Measurements from ENCODE around the gene PLXNB2.
"Not testable (repeated sequence)": the region's sequence is repeated elsewhere in the genome, so short reads cannot be mapped to it uniquely, and the experiment has no call there.

The PLXNB2 gene

GRCh38 chr22:50325444-50326224 is 18.2 kb upstream of the PLXNB2 start:
- FAIRE-seq: no peak

- no peak for FAIRE-seq
Measured at GRCh38 chr22:50323900-50324299, 16.5 kb upstream of the PLXNB2 start.

- FAIRE-seq: not testable (repeated sequence)
Measured at GRCh38 chr22:50322382-50323104, 15.1 kb upstream of the PLXNB2 start.

GRCh38 chr22:50320671-50321325 is 13.4 kb upstream of the PLXNB2 start:
- no peak for FAIRE-seq

GRCh38 chr22:50320116-50320515 is 12.7 kb upstream of the PLXNB2 start:
- FAIRE-seq: no peak

GRCh38 chr22:50319503-50319951 is 12.1 kb upstream of the PLXNB2 start:
- FAIRE-seq: no peak

GRCh38 chr22:50318698-50319411 is 11.4 kb upstream of the PLXNB2 start:
- FAIRE-seq: no peak

- FAIRE-seq: no peak
Measured at GRCh38 chr22:50318356-50318697, 10.9 kb upstream of the PLXNB2 start.

- no peak for FAIRE-seq
Measured at GRCh38 chr22:50317674-50318073, 10.2 kb upstream of the PLXNB2 start.

- no peak for FAIRE-seq
Measured at GRCh38 chr22:50317178-50317577, 9.7 kb upstream of the PLXNB2 start.

GRCh38 chr22:50316114-50317065 is 8.9 kb upstream of the PLXNB2 start:
- FAIRE-seq: no peak

GRCh38 chr22:50315289-50316113 is 8.1 kb upstream of the PLXNB2 start:
- no peak for FAIRE-seq

- FAIRE-seq: no peak
Measured at GRCh38 chr22:50314455-50315288, 7.2 kb upstream of the PLXNB2 start.

- FAIRE-seq: no peak
Measured at GRCh38 chr22:50314081-50314454, 6.6 kb upstream of the PLXNB2 start.

- FAIRE-seq: no peak
Measured at GRCh38 chr22:50313600-50313999, 6.2 kb upstream of the PLXNB2 start.

- no peak for FAIRE-seq
Measured at GRCh38 chr22:50313021-50313420, 5.6 kb upstream of the PLXNB2 start.

- no peak for FAIRE-seq
Measured at GRCh38 chr22:50312371-50312770, 4.9 kb upstream of the PLXNB2 start.

- FAIRE-seq: no peak
Measured at GRCh38 chr22:50311606-50312351, 4.3 kb upstream of the PLXNB2 start.

GRCh38 chr22:50310949-50311444 is 3.6 kb upstream of the PLXNB2 start:
- no peak for FAIRE-seq

All from TTC549 (cell line).